Upper lobe of right lung (tissue), 1 donor: ENCODE measurements around the gene C1QTNF7. TPM values are rescaled to one million over a fixed set of nuclear protein-coding genes. Genes with fewer than 3 reads are reported as not detected.

Experiments used
- ATAC-seq: fragments of 200-7000 bp; cut with Tn5 transposase; one replicate; pipeline ENCODE4 v1.9.1; 2020; ENCODE audit warnings: mild to moderate bottlenecking, moderate library complexity
- DNase-seq: peaks from one replicate; pipeline ENCODE4 v3.0.0-alpha.2; 2020
- H3K27ac ChIP-seq: fragments of 200-600 bp; one replicate; pipeline ENCODE4 v1.8.0; 2022
- H3K27me3 ChIP-seq: fragments of 200-600 bp; one replicate; pipeline ENCODE4 v1.8.0; 2022; ENCODE audit warnings: mild to moderate bottlenecking
- H3K36me3 ChIP-seq: fragments of 200-600 bp; one replicate; pipeline ENCODE4 v1.8.0; 2022
- H3K4me1 ChIP-seq: fragments of 200-600 bp; one replicate; pipeline ENCODE4 v1.8.0; 2022
- H3K4me3 ChIP-seq: fragments of 200-600 bp; one replicate; pipeline ENCODE4 v1.8.0; 2022; ENCODE audit warnings: mild to moderate bottlenecking
- H3K9me3 ChIP-seq: fragments of 200-600 bp; one replicate; pipeline ENCODE4 v1.8.0; 2022
- intact Hi-C: fragments of 100-400 bp; cut with DNase I; formaldehyde crosslinking; loops from one replicate; pipeline ENCODE4 v1.11.0; 2022
- total RNA-seq: library from RNA; stranded (reverse); fragmentation: NEBNext Ultra II Directional; extraction: Animal tissue kit (Norgen Biotek cat#: 25700); gene quantifications from one replicate; pipeline ENCODE4 v1.2.1, GENCODE V29; 2021
- TF ChIP-seq, protein P1 (sequence below): fragments of 200-600 bp; IDR thresholded peaks from one replicate; pipeline ENCODE4 v1.8.0; 2022; ENCODE audit warnings: antibody characterized with exemption
- donor health status: DM: no; HTN: yes; CAD: no; lungs with severe emphysema.

The C1QTNF7 gene
- total RNA-seq, 1 donor from 2014 or later, result 15.1 TPM

DNA sequence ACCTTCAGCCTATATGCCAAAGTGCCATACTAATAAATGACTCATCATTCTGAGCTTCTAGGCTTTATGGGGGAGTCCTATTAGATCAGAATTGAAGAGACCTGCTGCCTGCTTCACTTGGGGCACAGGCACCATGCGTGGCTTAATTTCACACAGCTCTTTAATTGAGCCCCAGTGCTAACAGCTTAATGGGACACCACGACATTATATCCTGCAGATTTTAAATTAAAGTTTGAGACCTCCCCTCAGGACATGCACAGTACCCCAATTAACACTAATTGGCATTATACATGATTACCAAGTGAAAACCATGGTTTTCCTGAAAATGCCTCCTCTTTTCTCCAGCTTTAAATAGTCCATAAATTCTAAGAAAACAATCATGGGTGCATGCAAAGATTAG is 6.8 kb downstream of the C1QTNF7 start:
- TF ChIP-seq, protein P1, sequence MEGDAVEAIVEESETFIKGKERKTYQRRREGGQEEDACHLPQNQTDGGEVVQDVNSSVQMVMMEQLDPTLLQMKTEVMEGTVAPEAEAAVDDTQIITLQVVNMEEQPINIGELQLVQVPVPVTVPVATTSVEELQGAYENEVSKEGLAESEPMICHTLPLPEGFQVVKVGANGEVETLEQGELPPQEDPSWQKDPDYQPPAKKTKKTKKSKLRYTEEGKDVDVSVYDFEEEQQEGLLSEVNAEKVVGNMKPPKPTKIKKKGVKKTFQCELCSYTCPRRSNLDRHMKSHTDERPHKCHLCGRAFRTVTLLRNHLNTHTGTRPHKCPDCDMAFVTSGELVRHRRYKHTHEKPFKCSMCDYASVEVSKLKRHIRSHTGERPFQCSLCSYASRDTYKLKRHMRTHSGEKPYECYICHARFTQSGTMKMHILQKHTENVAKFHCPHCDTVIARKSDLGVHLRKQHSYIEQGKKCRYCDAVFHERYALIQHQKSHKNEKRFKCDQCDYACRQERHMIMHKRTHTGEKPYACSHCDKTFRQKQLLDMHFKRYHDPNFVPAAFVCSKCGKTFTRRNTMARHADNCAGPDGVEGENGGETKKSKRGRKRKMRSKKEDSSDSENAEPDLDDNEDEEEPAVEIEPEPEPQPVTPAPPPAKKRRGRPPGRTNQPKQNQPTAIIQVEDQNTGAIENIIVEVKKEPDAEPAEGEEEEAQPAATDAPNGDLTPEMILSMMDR, result no peak
- H3K4me1 ChIP-seq, result peaks cover 4% of the 10 kb centered on the region
- no peaks in the 10 kb centered on the region for H3K36me3 ChIP-seq
- no peaks in the 10 kb centered on the region for H3K9me3 ChIP-seq
- DNase-seq (no peak), ATAC-seq (no peak)
- no peak overlapping the region for H3K27ac ChIP-seq
- no peak overlapping the region for H3K4me3 ChIP-seq
- intact Hi-C loops, result no loop called here
- no peaks in the 10 kb centered on the region for H3K27me3 ChIP-seq

DNA sequence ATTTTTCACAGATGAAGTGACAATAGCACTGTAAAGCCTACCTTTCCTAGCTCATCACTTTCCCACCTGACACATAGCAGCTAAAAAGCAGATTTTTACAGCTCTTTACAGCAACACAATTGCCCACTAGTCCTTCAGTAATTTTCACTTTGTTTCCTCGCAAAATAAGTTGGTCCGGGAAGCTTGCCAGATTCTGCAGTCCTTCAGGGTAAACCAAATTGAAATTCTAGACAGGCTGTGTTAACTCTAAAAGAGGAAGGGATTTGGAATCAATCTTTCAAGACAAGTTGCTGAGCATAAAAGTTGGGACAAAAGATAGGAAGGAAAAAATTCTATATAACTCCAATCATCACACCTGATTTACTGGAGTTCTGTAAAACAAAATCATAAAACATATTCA is 8.7 kb downstream of the C1QTNF7 start:
- H3K36me3 ChIP-seq, result no peaks in the 10 kb centered on the region
- no peaks in the 10 kb centered on the region for H3K9me3 ChIP-seq
- ATAC-seq (no peak), DNase-seq (no peak)
- intact Hi-C loops, result no loop called here
- H3K27me3 ChIP-seq, result no peaks in the 10 kb centered on the region
- TF ChIP-seq, protein P1, result no peak
- no peak overlapping the region for H3K4me3 ChIP-seq
- H3K4me1 ChIP-seq, result peaks cover 4% of the 10 kb centered on the region
- no peak overlapping the region for H3K27ac ChIP-seq

DNA sequence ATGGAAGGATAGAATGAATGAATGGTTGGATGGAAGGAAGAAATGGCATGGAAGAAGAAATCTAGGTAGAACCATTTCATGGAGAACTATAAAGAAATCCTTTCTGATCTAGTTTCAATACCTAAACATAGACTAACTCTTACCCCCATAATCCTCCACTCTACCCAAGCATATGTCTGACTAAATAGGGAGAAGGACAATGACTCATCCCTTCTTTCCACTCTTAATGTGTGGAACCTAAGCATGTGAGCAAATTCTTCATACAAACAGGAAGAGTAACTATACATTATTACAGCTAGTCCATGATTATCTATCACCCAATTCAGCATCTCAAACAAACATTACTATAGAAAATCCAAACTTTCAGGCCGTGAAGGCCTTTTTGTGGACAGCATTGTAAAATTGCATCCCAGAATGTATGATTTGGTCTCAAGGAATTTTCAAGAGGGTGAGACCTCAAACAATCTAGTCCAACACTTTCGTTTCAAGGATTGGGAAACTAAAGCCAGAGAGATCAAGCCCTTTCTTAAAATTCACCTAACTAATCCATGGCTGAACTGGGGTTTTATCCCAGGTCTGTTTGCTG is 11.2 kb downstream of the C1QTNF7 start:
- no peaks in the 10 kb centered on the region for H3K36me3 ChIP-seq
- H3K9me3 ChIP-seq, result no peaks in the 10 kb centered on the region
- peaks cover 4% of the 10 kb centered on the region for H3K4me1 ChIP-seq
- TF ChIP-seq, protein P1, result no peak
- H3K27me3 ChIP-seq, result no peaks in the 10 kb centered on the region
- ATAC-seq (no peak), DNase-seq (no peak)
- intact Hi-C loops, result no loop called here
- no peak overlapping the region for H3K27ac ChIP-seq
- H3K4me3 ChIP-seq, result no peak overlapping the region

DNA sequence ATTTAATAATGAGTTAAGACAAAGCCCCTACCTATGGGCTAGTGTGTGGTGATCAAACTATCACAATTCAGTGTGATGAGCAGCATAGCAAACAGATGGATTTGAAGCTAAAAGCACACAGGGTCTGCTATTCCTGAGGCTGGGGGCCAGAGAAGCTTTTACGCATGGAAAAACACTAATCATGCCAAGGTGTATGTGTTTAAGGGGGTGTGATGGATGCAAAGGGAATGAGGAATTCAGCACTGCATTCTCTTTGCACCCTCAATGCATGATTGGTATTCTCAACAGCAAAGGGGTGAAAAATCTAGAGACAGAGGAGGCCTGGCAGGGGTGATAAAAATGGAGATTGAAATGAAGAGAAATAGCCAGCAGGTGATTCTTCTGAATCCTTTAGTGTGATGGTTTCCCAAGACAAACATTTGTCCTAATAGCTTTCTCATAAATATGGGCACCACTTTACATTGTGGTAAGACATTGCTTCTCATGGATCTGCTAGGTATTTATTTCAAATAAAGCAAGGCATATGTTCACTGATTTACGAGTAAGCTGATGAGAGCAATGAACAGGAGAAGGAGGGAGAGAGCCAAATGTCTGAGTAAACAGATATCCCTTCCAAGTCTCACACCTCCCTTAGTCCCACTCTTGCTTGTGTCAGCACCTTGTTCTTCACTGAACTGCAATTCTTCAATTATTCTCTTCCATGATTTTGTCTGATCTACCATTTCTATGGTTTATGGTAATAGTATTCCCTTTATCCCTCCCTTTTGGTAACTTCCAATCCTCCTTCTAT is 15.7 kb downstream of the C1QTNF7 start:
- intact Hi-C loops, result no loop called here
- Histone ChIP-seq H3K4me1 (peaks cover 3% of the 10 kb centered on the region), H3K4me3 (no peak overlapping the region), H3K36me3 (no peaks in the 10 kb centered on the region), H3K27me3 (no peaks in the 10 kb centered on the region), H3K9me3 (no peaks in the 10 kb centered on the region), H3K27ac (no peak overlapping the region)
- DNase-seq (no peak), ATAC-seq (no peak)
- TF ChIP-seq, protein P1, result no peak

DNA sequence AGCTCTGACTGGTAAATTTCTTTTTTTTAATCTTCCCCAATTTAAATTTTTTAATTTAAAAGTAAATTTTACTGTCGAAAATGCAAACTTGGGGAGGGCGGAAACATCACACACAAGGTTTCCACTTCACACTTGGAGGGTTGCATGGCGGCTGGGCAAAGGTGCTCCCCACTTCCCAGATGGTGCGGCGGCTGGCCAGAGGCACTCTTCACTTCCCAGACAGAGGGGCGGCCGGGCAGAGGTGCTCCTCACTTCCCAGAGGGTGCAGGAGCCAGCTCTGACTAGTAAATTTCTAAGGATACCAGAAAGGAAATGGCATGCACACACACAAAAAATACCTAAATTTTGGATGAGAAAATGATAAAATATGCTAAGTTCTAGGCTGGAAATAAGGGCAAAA is 16.4 kb downstream of the C1QTNF7 start:
- H3K27ac ChIP-seq, result no peak overlapping the region
- DNase-seq, result no peak
- H3K36me3 ChIP-seq, result no peaks in the 10 kb centered on the region
- H3K9me3 ChIP-seq, result no peaks in the 10 kb centered on the region
- TF ChIP-seq, protein P1, result no peak
- peaks cover 3% of the 10 kb centered on the region for H3K4me1 ChIP-seq
- intact Hi-C loops, result no loop called here
- no peak for ATAC-seq
- H3K4me3 ChIP-seq, result no peak overlapping the region
- H3K27me3 ChIP-seq, result no peaks in the 10 kb centered on the region
